ENCODE results near the gene SNAPC4. TPM values are rescaled to one million over a fixed set of nuclear protein-coding genes. Genes with fewer than 3 reads are reported as not detected.
A peak's percentile ranks its signal among the peaks of the same experiment; 100 is the strongest.

Gene SNAPC4
- total and polyA plus RNA-seq, 9 of the 15 experiments (the other 6 are each of a cell fraction or from before 2014, with no cell fraction given), result 0.21 to 21.8 (median 8.8) TPM

DNA sequence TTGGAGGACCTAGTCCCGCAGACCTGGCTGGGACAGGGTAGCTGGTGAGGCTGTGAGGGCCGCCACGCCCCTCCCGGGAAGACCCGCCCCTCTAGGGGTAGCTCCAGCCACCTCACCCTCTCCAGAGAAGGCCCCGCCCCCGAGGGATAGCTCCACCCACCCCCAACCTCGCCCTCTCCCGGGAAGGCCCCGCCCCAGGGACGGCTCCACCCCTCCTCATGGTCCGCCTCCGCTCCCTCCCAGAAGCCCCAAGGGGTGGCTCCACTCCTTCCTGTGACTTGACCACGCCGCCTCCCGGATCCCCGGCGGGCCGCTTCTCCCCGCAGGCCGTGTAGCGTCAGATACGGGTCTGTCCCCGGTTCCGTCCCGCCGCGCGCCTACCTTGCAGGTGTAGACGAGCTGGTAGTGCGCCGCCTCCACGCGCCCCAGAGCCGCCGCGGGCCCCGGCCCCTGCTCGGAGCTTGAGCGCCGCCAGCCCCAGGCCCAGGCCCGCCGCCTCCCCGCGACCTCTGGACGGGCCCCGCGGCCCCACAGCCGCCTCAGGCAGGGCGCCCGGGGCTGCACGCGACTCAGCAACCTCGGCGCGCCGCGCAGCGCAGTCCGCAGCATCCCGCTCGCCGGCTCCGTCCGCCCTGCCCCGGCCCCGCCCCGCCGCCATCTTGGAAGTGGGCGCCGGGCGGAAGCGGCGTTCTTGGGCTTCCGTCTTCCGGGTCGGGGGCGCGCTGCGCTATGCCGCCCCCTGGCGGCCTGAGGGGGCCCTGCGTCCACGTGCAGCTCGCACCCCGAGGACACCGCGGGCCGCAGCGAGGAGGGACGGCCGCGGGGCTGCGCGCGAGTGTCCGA, 36.6 kb downstream of the SNAPC4 start, which contains the start of gene DNLZ (continued):
- TF ChIP-seq ZNF778 (CRISPR knock-in tag; IDR thresholded peaks at IDR 0.05), result no peak
- TF ChIP-seq KDM5B (IDR thresholded peaks at IDR 0.05; ENCODE audit: insufficient replicate concordance, low read depth, low read length), result peak; percentile 80
- TF ChIP-seq NBN (IDR thresholded peaks at IDR 0.05; ENCODE audit: low read depth), result no peak
- TF ChIP-seq TCF3 (CRISPR knock-in tag; IDR thresholded peaks at IDR 0.05), result peak; percentile 46; the same call in 1 of the 2 replicates
- TF ChIP-seq ETV5 (CRISPR knock-in tag; IDR thresholded peaks at IDR 0.05; ENCODE audit: low read depth), result peak; percentile 93
- peak; percentile 63 for TF ChIP-seq SIN3B (IDR thresholded peaks at IDR 0.05; ENCODE audit: low read depth)
- peak; percentile 74; the same call in 1 of the 2 replicates for TF ChIP-seq CREB3L1 (IDR thresholded peaks at IDR 0.05; ENCODE audit: borderline replicate concordance, low read depth)
- TF ChIP-seq TBP (optimal IDR thresholded peaks at IDR 0.05; ENCODE audit: low read depth, low read length), result peak; percentile 59
- TF ChIP-seq ESRRA (IDR thresholded peaks at IDR 0.05; ENCODE audit: borderline replicate concordance, low read depth), result peak; percentile 53; the same call in 1 of the 2 replicates
- no peak for TF ChIP-seq DPF2 (IDR thresholded peaks at IDR 0.05)
- peak in 1 of 2 experiments; percentile 19; a peak in 2 of 4 replicates for TF ChIP-seq FOXA3 (CRISPR knock-in tag; conservative IDR thresholded peaks at IDR 0.05 in 1 of 2, IDR thresholded peaks at IDR 0.05 in 1 of 2)
- no peak for TF ChIP-seq GTF2F1 (IDR thresholded peaks at IDR 0.05; ENCODE audit: low read depth, low read length)
- no peak for TF ChIP-seq EP300 (IDR thresholded peaks at IDR 0.05; ENCODE audit: low read length)
- peak; percentile 93 for TF ChIP-seq THAP7 (CRISPR knock-in tag; IDR thresholded peaks at IDR 0.05)
- 0 out of 2 replicates have a peak, but pooled peaks have one; percentile 63 for TF ChIP-seq KLF13 (tag; IDR thresholded peaks at IDR 0.05; ENCODE audit: borderline replicate concordance, low read depth)
- 0 out of 2 replicates have a peak, but pooled peaks have one; percentile 12 for TF ChIP-seq ZNF695 (CRISPR knock-in tag; IDR thresholded peaks at IDR 0.05)
- no peak; the same call in 1 of the 2 replicates for TF ChIP-seq DMBX1 (CRISPR knock-in tag; IDR thresholded peaks at IDR 0.05; ENCODE audit: borderline replicate concordance)
- TF ChIP-seq TAL1 (IDR thresholded peaks at IDR 0.05), result no peak
- peak; percentile 88; the same call in 1 of the 2 replicates for TF ChIP-seq PHF8 (IDR thresholded peaks at IDR 0.05; ENCODE audit: borderline replicate concordance, low read length)
- no peak for TF ChIP-seq ZBTB34 (CRISPR knock-in tag; IDR thresholded peaks at IDR 0.05)
- TF ChIP-seq TFAM (CRISPR knock-in tag; conservative IDR thresholded peaks at IDR 0.05), result no peak
- TF ChIP-seq, protein P1, sequence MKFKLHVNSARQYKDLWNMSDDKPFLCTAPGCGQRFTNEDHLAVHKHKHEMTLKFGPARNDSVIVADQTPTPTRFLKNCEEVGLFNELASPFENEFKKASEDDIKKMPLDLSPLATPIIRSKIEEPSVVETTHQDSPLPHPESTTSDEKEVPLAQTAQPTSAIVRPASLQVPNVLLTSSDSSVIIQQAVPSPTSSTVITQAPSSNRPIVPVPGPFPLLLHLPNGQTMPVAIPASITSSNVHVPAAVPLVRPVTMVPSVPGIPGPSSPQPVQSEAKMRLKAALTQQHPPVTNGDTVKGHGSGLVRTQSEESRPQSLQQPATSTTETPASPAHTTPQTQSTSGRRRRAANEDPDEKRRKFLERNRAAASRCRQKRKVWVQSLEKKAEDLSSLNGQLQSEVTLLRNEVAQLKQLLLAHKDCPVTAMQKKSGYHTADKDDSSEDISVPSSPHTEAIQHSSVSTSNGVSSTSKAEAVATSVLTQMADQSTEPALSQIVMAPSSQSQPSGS (CRISPR knock-in tag; IDR thresholded peaks at IDR 0.05), result no peak
